HEK293T (cell line): Measurements from ENCODE around the gene DNAI1.

Source experiments
- CTCF ChIA-PET: fragments of 350-600 bp; formaldehyde crosslinking; extraction: SDS; loops from one replicate; lab custom pipeline; 2021; ENCODE audit warnings: antibody characterized with exemption, inconsistent platforms; lab: Yijun Ruan, JAX
- POLR2A ChIA-PET: fragments of 350-600 bp; formaldehyde crosslinking; extraction: SDS; loops from one replicate; lab custom pipeline; 2020; ENCODE audit warnings: antibody characterized with exemption, inconsistent platforms; lab: Yijun Ruan, JAX
- DNase-seq: peaks from one replicate; pipeline ENCODE4 v3.0.0; 2012; ENCODE audit warnings: mixed read lengths; ENCODE audit errors: extremely low spot score
- ARNT ChIP-seq: fragments of 450-650 bp; IDR thresholded peaks from 2 replicates; pipeline ENCODE4 v1.6.1; 2017; ENCODE audit warnings: mild to moderate bottlenecking
- BHLHE40 ChIP-seq: fragments of 450-650 bp; IDR thresholded peaks from 2 replicates; pipeline ENCODE4 v1.6.1; 2016; ENCODE audit warnings: mild to moderate bottlenecking, moderate library complexity, borderline replicate concordance
- CTBP1 ChIP-seq: fragments of 450-650 bp; IDR thresholded peaks from 2 replicates; pipeline ENCODE4 v1.6.1; 2016; ENCODE audit warnings: borderline replicate concordance
- ELF4 ChIP-seq: fragments of 450-650 bp; IDR thresholded peaks from 2 replicates; pipeline ENCODE4 v1.6.1; 2017; ENCODE audit warnings: antibody characterized with exemption
- FOXA1 ChIP-seq: fragments of 450-650 bp; IDR thresholded peaks from 2 replicates; pipeline ENCODE4 v1.6.1; 2016; ENCODE audit warnings: mild to moderate bottlenecking
- FOXK2 ChIP-seq: fragments of 450-650 bp; IDR thresholded peaks from 2 replicates; pipeline ENCODE4 v1.6.1; 2016; ENCODE audit warnings: mild to moderate bottlenecking
- FOXM1 ChIP-seq: fragments of 450-650 bp; IDR thresholded peaks from 2 replicates; pipeline ENCODE4 v1.6.1; 2017; ENCODE audit warnings: mild to moderate bottlenecking, borderline replicate concordance
- HDGF ChIP-seq: fragments of 450-650 bp; IDR thresholded peaks from 2 replicates; pipeline ENCODE4 v1.6.1; 2017; ENCODE audit warnings: antibody characterized with exemption, borderline replicate concordance
- L3MBTL2 ChIP-seq: fragments of 450-650 bp; conservative IDR thresholded peaks from 2 replicates; pipeline ENCODE4 v1.6.1; 2016; ENCODE audit warnings: mild to moderate bottlenecking
- LEF1 ChIP-seq: fragments of 450-650 bp; IDR thresholded peaks from 2 replicates; pipeline ENCODE4 v1.6.1; 2017; ENCODE audit warnings: mild to moderate bottlenecking, borderline replicate concordance
- NFRKB ChIP-seq: fragments of 450-650 bp; IDR thresholded peaks from 2 replicates; pipeline ENCODE4 v1.6.1; 2016; ENCODE audit warnings: mild to moderate bottlenecking, moderate library complexity
- PKNOX1 ChIP-seq: fragments of 450-650 bp; IDR thresholded peaks from 2 replicates; pipeline ENCODE4 v1.6.1; 2016
- SP1 ChIP-seq: fragments of 450-650 bp; IDR thresholded peaks from 2 replicates; pipeline ENCODE4 v1.6.1; 2017
- SUZ12 ChIP-seq: fragments of 450-650 bp; IDR thresholded peaks from 2 replicates; pipeline ENCODE4 v1.6.1; 2016; ENCODE audit warnings: mild to moderate bottlenecking
- TARDBP ChIP-seq: fragments of 450-650 bp; IDR thresholded peaks from 2 replicates; pipeline ENCODE4 v1.6.1; 2016
- ZNF384 ChIP-seq: fragments of 450-650 bp; IDR thresholded peaks from 2 replicates; pipeline ENCODE4 v1.6.1; 2016

The DNAI1 gene

GRCh38 chr9:34493972-34494535, 35.4 kb downstream of the DNAI1 start:
- TF ChIP-seq ARNT (no peak), L3MBTL2 (no peak), LEF1 (no peak), BHLHE40 (no peak), CTBP1 (no peak), TARDBP (no peak)
- peak; percentile 53 for DNase-seq
- POLR2A ChIA-PET: no interaction called here
- CTCF ChIA-PET: no interaction called here

DNA sequence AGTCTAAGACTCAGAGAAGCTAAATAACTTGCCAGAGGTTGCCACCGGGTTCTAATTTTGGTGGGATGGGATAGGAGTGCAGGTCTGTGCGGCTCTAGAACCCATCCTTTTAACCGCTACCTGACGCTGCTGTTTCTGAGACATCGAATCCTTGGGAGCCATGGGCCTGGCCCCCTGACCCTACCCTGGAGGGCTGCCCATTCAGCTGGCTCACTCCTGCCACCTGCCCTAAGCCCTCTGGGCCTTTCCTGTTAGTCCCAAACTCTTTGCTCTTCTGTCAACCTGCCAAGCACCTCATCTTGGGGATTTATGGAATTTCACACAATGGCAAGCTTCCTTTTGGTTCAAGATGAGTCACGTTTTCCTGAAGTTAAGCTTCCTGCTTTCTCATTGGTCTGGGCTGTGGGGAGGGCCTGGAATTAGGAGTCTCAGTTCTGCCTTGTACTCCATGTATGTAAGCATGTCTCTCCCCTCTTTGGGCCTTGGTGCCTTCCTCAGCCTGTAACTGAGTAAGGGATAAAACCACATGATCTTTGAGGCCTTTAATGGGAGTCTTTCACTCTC, 37.6 kb downstream of the DNAI1 start:
- no peak for DNase-seq
- CTCF ChIA-PET: no interaction called here
- no peak for TF ChIP-seq CTBP1
- POLR2A ChIA-PET: no interaction called here

GRCh38 chr9:34498553-34498952, 39.9 kb downstream of the DNAI1 start:
- TF ChIP-seq TARDBP (no peak), SUZ12 (no peak), ARNT (no peak), BHLHE40 (no peak), LEF1 (no peak), CTBP1 (no peak), FOXK2 (no peak), HDGF (no peak), SP1 (no peak), ELF4 (no peak), NFRKB (no peak), FOXM1 (no peak), PKNOX1 (no peak), L3MBTL2 (no peak), FOXA1 (no peak), ZNF384 (no peak)
- POLR2A ChIA-PET: no interaction called here
- CTCF ChIA-PET: no interaction called here
- DNase-seq: no peak

DNA sequence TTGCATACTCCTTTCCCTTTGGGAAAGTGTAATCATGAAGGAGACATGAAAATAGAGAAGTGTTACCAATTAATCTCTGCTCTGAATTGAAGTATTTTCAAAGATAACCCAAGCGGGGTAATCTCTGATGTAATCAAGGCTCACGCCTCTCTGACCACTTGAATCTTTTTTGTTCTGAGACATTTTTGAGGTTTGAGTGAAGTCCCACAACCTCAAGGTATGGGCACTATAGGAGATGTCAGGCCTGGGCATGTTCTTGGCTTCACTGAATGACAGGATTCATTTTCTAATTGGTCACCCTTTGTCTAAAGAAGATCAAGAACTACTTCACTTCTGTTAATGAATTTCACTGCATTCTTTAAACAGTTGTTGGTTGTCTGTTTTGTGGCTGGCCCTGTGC, 40.5 kb downstream of the DNAI1 start:
- TF ChIP-seq TARDBP (no peak), PKNOX1 (no peak), BHLHE40 (no peak), FOXK2 (no peak), HDGF (no peak), NFRKB (no peak), L3MBTL2 (no peak), ARNT (no peak), SP1 (no peak), FOXA1 (no peak), SUZ12 (no peak), ZNF384 (no peak), ELF4 (no peak), LEF1 (no peak)
- no peak for DNase-seq
- ChIA-PET POLR2A (no interaction called here), CTCF (no interaction called here)

DNA sequence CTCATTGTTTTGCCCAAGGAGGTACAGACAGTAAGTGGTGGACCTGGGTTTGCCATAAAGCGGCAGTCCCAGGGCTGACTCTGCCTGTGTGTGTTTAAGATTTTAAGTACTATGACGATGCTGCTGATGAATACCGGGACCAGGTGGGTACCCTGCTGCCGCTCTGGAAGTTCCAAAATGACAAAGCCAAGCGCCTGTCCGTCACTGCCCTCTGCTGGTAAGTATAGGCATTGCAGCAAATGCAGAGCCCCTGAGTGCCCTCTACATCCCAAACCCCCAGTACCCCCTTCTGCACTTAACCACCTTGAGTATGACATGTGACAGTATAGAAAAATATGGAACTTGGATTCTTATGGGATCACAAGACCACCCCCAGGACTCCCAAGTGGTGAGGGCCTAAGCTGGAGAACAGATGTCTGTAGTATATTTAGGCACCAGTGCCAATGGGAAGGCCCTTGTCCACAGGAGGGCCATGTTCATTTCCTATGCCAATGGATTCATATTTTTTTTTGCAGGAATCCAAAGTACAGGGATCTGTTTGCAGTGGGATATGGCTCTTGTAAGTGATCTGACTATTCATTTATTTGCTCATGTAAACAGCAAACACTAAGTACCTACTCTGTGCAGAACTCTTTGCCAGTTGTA, 42.1 kb downstream of the DNAI1 start:
- DNase-seq: peak; percentile 81
- TF ChIP-seq CTBP1 (no peak), SUZ12 (no peak), FOXA1 (no peak), ZNF384 (no peak)
- POLR2A ChIA-PET: no interaction called here
- CTCF ChIA-PET: interaction anchor here (0.6 to 1.5 kb wide), 5 partner anchors 12 to 1459 kb away, joined by 3 to 6 read pairs (median 3); no protein-coding TSS in a partner anchor

GRCh38 chr9:34501372-34501771, 42.8 kb downstream of the DNAI1 start:
- TF ChIP-seq NFRKB (no peak), ARNT (no peak), FOXA1 (no peak)
- no peak for DNase-seq
- POLR2A ChIA-PET: interaction anchor here (1.0 kb wide), 1 partner anchor 9 kb away, joined by 4 read pairs; no protein-coding TSS in a partner anchor
- CTCF ChIA-PET: interaction anchor here (0.7 to 1.5 kb wide), 4 partner anchors 65 to 1459 kb away, joined by 3 to 6 read pairs (median 4); no protein-coding TSS in a partner anchor

GRCh38 chr9:34501889-34502425, 43.4 kb downstream of the DNAI1 start:
- POLR2A ChIA-PET: interaction anchor here (1.0 kb wide), 1 partner anchor 8 kb away, joined by 4 read pairs; no protein-coding TSS in a partner anchor
- CTCF ChIA-PET: interaction anchor here (0.6 to 1.5 kb wide), 4 partner anchors 65 to 102 kb away, joined by 3 to 4 read pairs (median 3); no protein-coding TSS in a partner anchor
- no peak for DNase-seq
- no peak for TF ChIP-seq ELF4
- no peak for TF ChIP-seq FOXK2
- TF ChIP-seq FOXA1: no peak
- TF ChIP-seq CTBP1: no peak
- no peak for TF ChIP-seq LEF1
- no peak for TF ChIP-seq TARDBP
- TF ChIP-seq ZNF384: no peak
